Activated CD4-positive, alpha-beta T cell treated with anti-CD3 and anti-CD28 coated beads for 36 hours (primary cell): ENCODE data around the gene SIRT4. TPM values are rescaled to one million over a fixed set of nuclear protein-coding genes. Genes with fewer than 3 reads are reported as not detected.

Experiments
- ATAC-seq: fragments of 200-7000 bp; cut with Tn5 transposase; one replicate; pipeline ENCODE4 v1.10.0; 2021; ENCODE audit warnings: mild to moderate bottlenecking, moderate library complexity
- CTCF ChIA-PET: fragments of 350-600 bp; sonication (Branson Sonifier 250); formaldehyde crosslinking; loops from one replicate; lab custom pipeline; 2021; ENCODE audit warnings: antibody characterized with exemption; lab: Charles Lee
- POLR2A ChIA-PET: fragments of 350-600 bp; sonication (Branson Sonifier 250); formaldehyde crosslinking; loops from one replicate; lab custom pipeline; 2021; ENCODE audit warnings: antibody characterized with exemption, inconsistent platforms; lab: Charles Lee
- DNase-seq: peaks from one replicate; pipeline ENCODE4 v3.0.0-alpha.2; 2020
- H3K27ac Mint-ChIP-seq: one replicate; pipeline ENCODE4 v1.8.0; 2021; ENCODE audit warnings: mixed read lengths
- H3K27me3 Mint-ChIP-seq: one replicate; pipeline ENCODE4 v1.8.0; 2021; ENCODE audit warnings: mixed read lengths
- H3K36me3 Mint-ChIP-seq: one replicate; pipeline ENCODE4 v1.8.0; 2021; ENCODE audit warnings: low read depth, mixed read lengths
- H3K4me1 Mint-ChIP-seq: one replicate; pipeline ENCODE4 v1.8.0; 2021; ENCODE audit warnings: mixed read lengths
- H3K4me3 Mint-ChIP-seq: one replicate; pipeline ENCODE4 v1.8.0; 2021; ENCODE audit warnings: mild to moderate bottlenecking, moderate library complexity, mixed read lengths
- H3K9me3 Mint-ChIP-seq: one replicate; pipeline ENCODE4 v1.8.0; 2021; ENCODE audit warnings: low read depth, mixed read lengths
- intact Hi-C, 2 experiments: fragments of 100-400 bp; cut with DNase I in 1 of 2; cut with micrococcal nuclease in 1 of 2; formaldehyde crosslinking; loops; one replicate each; pipeline versions ENCODE4 v1.14.2 to v1.15.1; 2022 to 2024; cut with DNase I, micrococcal nuclease
- total RNA-seq, 2 experiments: library from RNA; stranded (reverse); gene quantifications; one replicate each; pipeline ENCODE4 v1.2.3, GENCODE V29; 2021

The SIRT4 gene
- total RNA-seq, 2 experiments from 2014 or later = 2.2 to 4.0 TPM

- POLR2A ChIA-PET = interaction anchor here (0.6 to 2.2 kb wide), 6 partner anchors 15 to 116 kb away, joined by 3 to 17 read pairs (median 9); partner anchors contain the start of genes RNU4-1, RNU4-2, RPLP0 and SIRT4
- CTCF ChIA-PET = interaction anchor here (0.7 to 3.9 kb wide), 11 partner anchors 10 to 128 kb away, joined by 3 to 26 read pairs (median 4); partner anchors contain the start of genes COX6A1, PLA2G1B, RNU4-1 and SIRT4
- DNase-seq (no peak), ATAC-seq (peak; percentile 4)
- Mint-ChIP-seq H3K4me3 (peak overlapping the region; percentile 92), H3K4me1 (peaks cover 12% of the 10 kb centered on the region), H3K36me3 (no peaks in the 10 kb centered on the region), H3K27ac (peak overlapping the region; percentile 94), H3K9me3 (no peaks in the 10 kb centered on the region), H3K27me3 (no peaks in the 10 kb centered on the region)
- intact Hi-C loops = loop anchor here (1.0 kb wide), 11 partner anchors 15 to 369 kb away; partner anchors contain the start of genes RNU4-1 (in 2 of the 2), SIRT4 (in 2 of the 2), COQ5 (in 1 of the 2) and DYNLL1 (in 1 of the 2)
These were observed 14.7 kb downstream of the SIRT4 start for GRCh38 chr12:120316798-120317223.

- ChIA-PET POLR2A (interaction anchor here (0.6 to 2.2 kb wide), 6 partner anchors 15 to 117 kb away, joined by 3 to 17 read pairs (median 9); partner anchors contain the start of genes RNU4-1, RNU4-2, RPLP0 and SIRT4), CTCF (interaction anchor here (0.6 to 3.9 kb wide), 15 partner anchors 10 to 153 kb away, joined by 3 to 26 read pairs (median 4); partner anchors contain the start of genes COX6A1, PLA2G1B, RNU4-1 and SIRT4)
- ATAC-seq (peak; percentile 100), DNase-seq (peak; percentile 100)
- intact Hi-C loops = loop anchor here (1.0 kb wide), 11 partner anchors 15 to 369 kb away; partner anchors contain the start of genes RNU4-1 (in 2 of the 2), SIRT4 (in 2 of the 2), COQ5 (in 1 of the 2) and DYNLL1 (in 1 of the 2)
- Mint-ChIP-seq H3K4me3 (peak overlapping the region; percentile 92), H3K27me3 (no peaks in the 10 kb centered on the region), H3K27ac (peak overlapping the region; percentile 94), H3K9me3 (no peaks in the 10 kb centered on the region), H3K36me3 (no peaks in the 10 kb centered on the region), H3K4me1 (peaks cover 12% of the 10 kb centered on the region)
These were observed 15.3 kb downstream of the SIRT4 start for GRCh38 chr12:120317224-120318105.

GRCh38 chr12:120321382-120322202, 19.5 kb downstream of the SIRT4 start:
- ATAC-seq = no peak
- CTCF ChIA-PET = interaction anchor here (0.6 to 1.2 kb wide), 3 partner anchors 24 to 116 kb away, joined by 3 read pairs; partner anchors contain the start of gene COX6A1
- intact Hi-C loops = loop anchor here in 1 of 2 experiments (10.0 kb wide), 1 partner anchor 393 kb away; the partner anchor contains the start of gene UNC119B

GRCh38 chr12:120323772-120324171, 21.7 kb downstream of the SIRT4 start:
- ChIA-PET CTCF (interaction anchor here (0.6 to 1.0 kb wide), 3 partner anchors 96 to 507 kb away, joined by 3 read pairs; no protein-coding TSS in a partner anchor), POLR2A (interaction anchor here (1.1 kb wide), 1 partner anchor 123 kb away, joined by 4 read pairs; the partner anchor contains the start of gene RPLP0)
- H3K4me3 Mint-ChIP-seq = no peak overlapping the region

More at GRCh38 chr12:120321382-120322202, 19.5 kb downstream of the SIRT4 start:
- POLR2A ChIA-PET = interaction anchor here (0.6 kb wide), 1 partner anchor 30 kb away, joined by 4 read pairs; the partner anchor contains the start of gene RNU4-2
- Mint-ChIP-seq H3K9me3 (no peaks in the 10 kb centered on the region), H3K4me3 (no peak overlapping the region), H3K4me1 (peaks cover 15% of the 10 kb centered on the region), H3K27ac (no peak overlapping the region), H3K36me3 (no peaks in the 10 kb centered on the region), H3K27me3 (no peaks in the 10 kb centered on the region)
- DNase-seq = no peak

GRCh38 chr12:120324841-120325417, 22.8 kb downstream of the SIRT4 start:
- Mint-ChIP-seq H3K9me3 (no peaks in the 10 kb centered on the region), H3K4me3 (peak overlapping the region; percentile 74), H3K27me3 (no peaks in the 10 kb centered on the region), H3K27ac (no peak overlapping the region), H3K36me3 (no peaks in the 10 kb centered on the region), H3K4me1 (peaks cover 3% of the 10 kb centered on the region)
- CTCF ChIA-PET = interaction anchor here (0.5 to 1.4 kb wide), 7 partner anchors 11 to 324 kb away, joined by 3 to 5 read pairs (median 3); no protein-coding TSS in a partner anchor
- DNase-seq (no peak), ATAC-seq (no peak)
- POLR2A ChIA-PET = interaction anchor here (0.9 to 1.1 kb wide), 2 partner anchors 33 to 124 kb away, joined by 3 to 4 read pairs; partner anchors contain the start of genes RNU4-2 and RPLP0
- intact Hi-C loops = loop anchor here (1.0 to 10.0 kb wide), 3 partner anchors 105 to 390 kb away; partner anchors contain the start of genes COX6A1 (in 1 of the 2) and UNC119B (in 1 of the 2)

More at GRCh38 chr12:120323772-120324171, 21.7 kb downstream of the SIRT4 start:
- H3K4me1 Mint-ChIP-seq = peaks cover 3% of the 10 kb centered on the region
- ATAC-seq (no peak), DNase-seq (no peak)
- no peak overlapping the region for H3K27ac Mint-ChIP-seq
- H3K27me3 Mint-ChIP-seq = no peaks in the 10 kb centered on the region
- intact Hi-C loops = loop anchor here in 1 of 2 experiments (10.0 kb wide), 1 partner anchor 391 kb away; the partner anchor contains the start of gene UNC119B
- no peaks in the 10 kb centered on the region for H3K9me3 Mint-ChIP-seq
- H3K36me3 Mint-ChIP-seq = no peaks in the 10 kb centered on the region

- intact Hi-C loops = loop anchor here (5.0 to 10.0 kb wide), 2 partner anchors 110 to 387 kb away; partner anchors contain the start of genes COX6A1 (in 1 of the 2) and UNC119B (in 1 of the 2)
- DNase-seq (no peak), ATAC-seq (no peak)
- no peak within 1 kb of the TSS for H3K4me3 Mint-ChIP-seq
- H3K9me3 Mint-ChIP-seq = no peaks in the 10 kb centered on the region
- ChIA-PET POLR2A (interaction anchor here (0.5 kb wide), 3 partner anchors 35 to 168 kb away, joined by 3 to 4 read pairs (median 3); partner anchors contain the start of genes DYNLL1, RNU4-1 and RNU4-2), CTCF (interaction anchor here (1.0 to 1.7 kb wide), 4 partner anchors 10 to 99 kb away, joined by 3 to 8 read pairs (median 4); partner anchors contain the start of gene RNU4-2)
- no peaks in the 10 kb centered on the region for H3K36me3 Mint-ChIP-seq
- H3K27me3 Mint-ChIP-seq = no peaks in the 10 kb centered on the region
- H3K27ac Mint-ChIP-seq = no peak within 1 kb of the TSS
- H3K4me1 Mint-ChIP-seq = peaks cover 3% of the 10 kb centered on the region
These were observed 25.5 kb downstream of the SIRT4 start, which contains the start of gene PLA2G1B for GRCh38 chr12:120327593-120327992. Gene PLA2G1B (minus strand): TSS chr12:120327779. CDS start chr12:120327753, 26 bp downstream.

- ChIA-PET CTCF (no interaction called here), POLR2A (interaction anchor here (0.6 kb wide), 1 partner anchor 36 kb away, joined by 4 read pairs; the partner anchor contains the start of gene RNU4-2)
- Mint-ChIP-seq H3K4me3 (no peak overlapping the region), H3K27ac (no peak overlapping the region), H3K27me3 (no peaks in the 10 kb centered on the region), H3K9me3 (no peaks in the 10 kb centered on the region), H3K4me1 (peaks cover 3% of the 10 kb centered on the region), H3K36me3 (no peaks in the 10 kb centered on the region)
- intact Hi-C loops = loop anchor here (5.0 to 10.0 kb wide), 2 partner anchors 109 to 387 kb away; partner anchors contain the start of genes COX6A1 (in 1 of the 2) and UNC119B (in 1 of the 2)
- ATAC-seq (no peak), DNase-seq (no peak)
These were observed 26.1 kb downstream of the SIRT4 start for GRCh38 chr12:120328228-120328627.

- H3K4me3 Mint-ChIP-seq = no peak overlapping the region
- ChIA-PET POLR2A (no interaction called here), CTCF (interaction anchor here (0.7 to 1.2 kb wide), 2 partner anchors 28 to 132 kb away, joined by 3 to 5 read pairs; no protein-coding TSS in a partner anchor)
- DNase-seq (no peak), ATAC-seq (no peak)
- no peaks in the 10 kb centered on the region for H3K4me1 Mint-ChIP-seq
- no peak overlapping the region for H3K27ac Mint-ChIP-seq
- no peaks in the 10 kb centered on the region for H3K36me3 Mint-ChIP-seq
- H3K27me3 Mint-ChIP-seq = peaks cover 2% of the 10 kb centered on the region
- H3K9me3 Mint-ChIP-seq = peaks cover 4% of the 10 kb centered on the region
- intact Hi-C loops = no loop called here
These were observed 29.3 kb downstream of the SIRT4 start for GRCh38 chr12:120331390-120331789.

- no peak for DNase-seq
- intact Hi-C loops = no loop called here
- H3K9me3 Mint-ChIP-seq = peaks cover 8% of the 10 kb centered on the region
- no peak overlapping the region for H3K4me3 Mint-ChIP-seq
- H3K4me1 Mint-ChIP-seq = no peaks in the 10 kb centered on the region
- ChIA-PET CTCF (interaction anchor here (1.2 kb wide), 1 partner anchor 29 kb away, joined by 5 read pairs; no protein-coding TSS in a partner anchor), POLR2A (no interaction called here)
- H3K27ac Mint-ChIP-seq = no peak overlapping the region
- no peaks in the 10 kb centered on the region for H3K36me3 Mint-ChIP-seq
- no peak for ATAC-seq
- peaks cover 2% of the 10 kb centered on the region for H3K27me3 Mint-ChIP-seq
These were observed 29.9 kb downstream of the SIRT4 start for GRCh38 chr12:120332041-120332440.
